ENCODE measurements around the gene TUB. TPM values are rescaled to one million over a fixed set of nuclear protein-coding genes. Genes with fewer than 3 reads are reported as not detected.

The TUB gene
- total and polyA plus RNA-seq, 2 of the 13 experiments (the other 11 are each of a cell fraction or from before 2014, with no cell fraction given): 4.3 to 5.6 TPM

DNA sequence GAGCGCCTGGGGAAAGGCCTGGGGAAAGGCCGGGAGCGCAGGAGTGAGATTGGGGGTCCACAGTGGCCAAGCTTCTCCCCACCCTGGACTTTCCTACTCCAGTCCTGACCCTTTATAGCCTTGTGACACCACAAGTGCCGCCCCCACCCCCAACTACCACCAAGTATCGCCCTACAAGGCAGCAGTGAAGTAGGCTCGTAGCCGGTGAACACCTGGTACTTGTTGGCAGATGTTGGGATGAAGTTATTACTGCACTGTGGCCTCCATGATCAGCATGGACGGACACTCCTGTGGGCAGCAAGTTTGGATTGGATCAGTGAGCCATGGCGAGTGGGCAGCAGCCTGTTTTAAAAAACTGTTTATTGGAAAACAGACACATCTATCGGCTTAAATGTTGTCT lies 48.9 kb upstream of the TUB start:
- no peak; the same call in 2 of the 3 replicates for ATAC-seq
- POLR2A ChIA-PET: no interaction called here
- DNase-seq (ENCODE audit: low spot score): no peak
- H3K4me3 ChIP-seq (replicated peaks in 1 of 3; ENCODE audit: insufficient read depth in 1 of 3, low read depth in 2 of 3, low read length in 3 of 3): no peak overlapping the region
- no peaks in the 10 kb centered on the region for H3K36me3 ChIP-seq (replicated peaks in 1 of 2; ENCODE audit: control insufficient read depth in 1 of 2, insufficient read depth in 2 of 2, low read length in 2 of 2)
- in situ Hi-C loops (cut with HindIII; ENCODE audit: extremely low pct_ligation_motif_present, low pct_unique_long_range_greater_than_20kb) (loop anchor here (5.0 kb wide), 1 partner anchor 65 kb away; no protein-coding TSS in a partner anchor), intact Hi-C loops (cut with micrococcal nuclease; ENCODE audit: unreplicated experiment) (no loop called here)
- no peak for FAIRE-seq
- no peak overlapping the region for H3K27ac ChIP-seq (ENCODE audit: extremely low read length, insufficient read depth, low read length)
- H2AFZ ChIP-seq (ENCODE audit: low read length): no peak overlapping the region
- CTCF ChIA-PET (ENCODE audit: low intra/inter-chr PET ratio, low total read pairs): interaction anchor here (1.7 to 1.9 kb wide), 2 partner anchors 25 to 67 kb away, joined by 7 to 25 read pairs; no protein-coding TSS in a partner anchor
- BruUV-seq (replicated peaks): no TSS peak
- H3K4me1 ChIP-seq (ENCODE audit: insufficient read depth, low read length): no peaks in the 10 kb centered on the region
- H3K9me3 ChIP-seq (ENCODE audit: low read length): no peaks in the 10 kb centered on the region
- H3K9ac ChIP-seq (ENCODE audit: insufficient read depth, low read depth, low read length): no peak overlapping the region
- WGBS (ENCODE audit: low lambda C conversion rate): 38% methylated on average over 8 of the region's 10 CpGs
- no peaks in the 10 kb centered on the region for H4K20me1 ChIP-seq (ENCODE audit: insufficient read depth, low read length)
- H3K79me2 ChIP-seq (ENCODE audit: insufficient read depth, low read length): no peaks in the 10 kb centered on the region
- no peak overlapping the region for H3K4me2 ChIP-seq (ENCODE audit: low read depth, low read length)
- peaks cover 0 to 38% of the 10 kb centered on the region in 2 experiments; a peak in 4 of 5 replicates for H3K27me3 ChIP-seq (ENCODE audit: control insufficient read depth in 1 of 2, insufficient read depth in 2 of 2, low read length in 2 of 2)
- TF ChIP-seq FLYWCH1 (CRISPR knock-in tag; IDR thresholded peaks at IDR 0.05) (no peak), GATA4 (IDR thresholded peaks at IDR 0.05; ENCODE audit: borderline replicate concordance, low read depth) (no peak), ATRX (CRISPR knock-in tag; IDR thresholded peaks at IDR 0.05; ENCODE audit: borderline replicate concordance) (no peak), SMARCE1 (IDR thresholded peaks at IDR 0.05; ENCODE audit: borderline replicate concordance) (no peak), ZNF20 (CRISPR knock-in tag; IDR thresholded peaks at IDR 0.05) (no peak), ERF (CRISPR knock-in tag; IDR thresholded peaks at IDR 0.05) (no peak), ZNF468 (CRISPR knock-in tag; IDR thresholded peaks at IDR 0.05) (no peak), IRF2 (CRISPR knock-in tag; IDR thresholded peaks at IDR 0.05) (no peak), MXD4 (CRISPR knock-in tag; IDR thresholded peaks at IDR 0.05) (no peak), HNRNPL (IDR thresholded peaks at IDR 0.05; ENCODE audit: low read depth, low read length) (no peak)
- TF ChIP-seq, protein P1, sequence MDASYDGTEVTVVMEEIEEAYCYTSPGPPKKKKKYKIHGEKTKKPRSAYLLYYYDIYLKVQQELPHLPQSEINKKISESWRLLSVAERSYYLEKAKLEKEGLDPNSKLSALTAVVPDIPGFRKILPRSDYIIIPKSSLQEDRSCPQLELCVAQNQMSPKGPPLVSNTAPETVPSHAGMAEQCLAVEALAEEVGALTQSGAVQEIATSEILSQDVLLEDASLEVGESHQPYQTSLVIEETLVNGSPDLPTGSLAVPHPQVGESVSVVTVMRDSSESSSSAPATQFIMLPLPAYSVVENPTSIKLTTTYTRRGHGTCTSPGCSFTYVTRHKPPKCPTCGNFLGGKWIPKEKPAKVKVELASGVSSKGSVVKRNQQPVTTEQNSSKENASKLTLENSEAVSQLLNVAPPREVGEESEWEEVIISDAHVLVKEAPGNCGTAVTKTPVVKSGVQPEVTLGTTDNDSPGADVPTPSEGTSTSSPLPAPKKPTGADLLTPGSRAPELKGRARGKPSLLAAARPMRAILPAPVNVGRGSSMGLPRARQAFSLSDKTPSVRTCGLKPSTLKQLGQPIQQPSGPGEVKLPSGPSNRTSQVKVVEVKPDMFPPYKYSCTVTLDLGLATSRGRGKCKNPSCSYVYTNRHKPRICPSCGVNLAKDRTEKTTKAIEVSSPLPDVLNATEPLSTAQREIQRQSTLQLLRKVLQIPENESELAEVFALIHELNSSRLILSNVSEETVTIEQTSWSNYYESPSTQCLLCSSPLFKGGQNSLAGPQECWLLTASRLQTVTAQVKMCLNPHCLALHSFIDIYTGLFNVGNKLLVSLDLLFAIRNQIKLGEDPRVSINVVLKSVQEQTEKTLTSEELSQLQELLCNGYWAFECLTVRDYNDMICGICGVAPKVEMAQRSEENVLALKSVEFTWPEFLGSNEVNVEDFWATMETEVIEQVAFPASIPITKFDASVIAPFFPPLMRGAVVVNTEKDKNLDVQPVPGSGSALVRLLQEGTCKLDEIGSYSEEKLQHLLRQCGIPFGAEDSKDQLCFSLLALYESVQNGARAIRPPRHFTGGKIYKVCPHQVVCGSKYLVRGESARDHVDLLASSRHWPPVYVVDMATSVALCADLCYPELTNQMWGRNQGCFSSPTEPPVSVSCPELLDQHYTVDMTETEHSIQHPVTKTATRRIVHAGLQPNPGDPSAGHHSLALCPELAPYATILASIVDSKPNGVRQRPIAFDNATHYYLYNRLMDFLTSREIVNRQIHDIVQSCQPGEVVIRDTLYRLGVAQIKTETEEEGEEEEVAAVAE (CRISPR knock-in tag; IDR thresholded peaks at IDR 0.05; ENCODE audit: borderline replicate concordance): no peak
- TF ChIP-seq, protein P2, sequence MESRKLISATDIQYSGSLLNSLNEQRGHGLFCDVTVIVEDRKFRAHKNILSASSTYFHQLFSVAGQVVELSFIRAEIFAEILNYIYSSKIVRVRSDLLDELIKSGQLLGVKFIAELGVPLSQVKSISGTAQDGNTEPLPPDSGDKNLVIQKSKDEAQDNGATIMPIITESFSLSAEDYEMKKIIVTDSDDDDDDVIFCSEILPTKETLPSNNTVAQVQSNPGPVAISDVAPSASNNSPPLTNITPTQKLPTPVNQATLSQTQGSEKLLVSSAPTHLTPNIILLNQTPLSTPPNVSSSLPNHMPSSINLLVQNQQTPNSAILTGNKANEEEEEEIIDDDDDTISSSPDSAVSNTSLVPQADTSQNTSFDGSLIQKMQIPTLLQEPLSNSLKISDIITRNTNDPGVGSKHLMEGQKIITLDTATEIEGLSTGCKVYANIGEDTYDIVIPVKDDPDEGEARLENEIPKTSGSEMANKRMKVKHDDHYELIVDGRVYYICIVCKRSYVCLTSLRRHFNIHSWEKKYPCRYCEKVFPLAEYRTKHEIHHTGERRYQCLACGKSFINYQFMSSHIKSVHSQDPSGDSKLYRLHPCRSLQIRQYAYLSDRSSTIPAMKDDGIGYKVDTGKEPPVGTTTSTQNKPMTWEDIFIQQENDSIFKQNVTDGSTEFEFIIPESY (CRISPR knock-in tag; IDR thresholded peaks at IDR 0.05): no peak
- TF ChIP-seq, protein P3, sequence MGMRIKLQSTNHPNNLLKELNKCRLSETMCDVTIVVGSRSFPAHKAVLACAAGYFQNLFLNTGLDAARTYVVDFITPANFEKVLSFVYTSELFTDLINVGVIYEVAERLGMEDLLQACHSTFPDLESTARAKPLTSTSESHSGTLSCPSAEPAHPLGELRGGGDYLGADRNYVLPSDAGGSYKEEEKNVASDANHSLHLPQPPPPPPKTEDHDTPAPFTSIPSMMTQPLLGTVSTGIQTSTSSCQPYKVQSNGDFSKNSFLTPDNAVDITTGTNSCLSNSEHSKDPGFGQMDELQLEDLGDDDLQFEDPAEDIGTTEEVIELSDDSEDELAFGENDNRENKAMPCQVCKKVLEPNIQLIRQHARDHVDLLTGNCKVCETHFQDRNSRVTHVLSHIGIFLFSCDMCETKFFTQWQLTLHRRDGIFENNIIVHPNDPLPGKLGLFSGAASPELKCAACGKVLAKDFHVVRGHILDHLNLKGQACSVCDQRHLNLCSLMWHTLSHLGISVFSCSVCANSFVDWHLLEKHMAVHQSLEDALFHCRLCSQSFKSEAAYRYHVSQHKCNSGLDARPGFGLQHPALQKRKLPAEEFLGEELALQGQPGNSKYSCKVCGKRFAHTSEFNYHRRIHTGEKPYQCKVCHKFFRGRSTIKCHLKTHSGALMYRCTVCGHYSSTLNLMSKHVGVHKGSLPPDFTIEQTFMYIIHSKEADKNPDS (CRISPR knock-in tag; IDR thresholded peaks at IDR 0.05): no peak

Measured in HepG2 (cell line).